SK-N-SH (cell line): Measurements from ENCODE around the gene RBM25.

ENCODE experiments used
- CTCF ChIP-seq: fragments of 200-600 bp; sonication (generic); IDR thresholded peaks from 2 replicates; pipeline ENCODE4 v1.6.1; 2017; ENCODE audit warnings: antibody characterized with exemption, mild to moderate bottlenecking, moderate library complexity
- ELF1 ChIP-seq: IDR thresholded peaks from 2 replicates; pipeline ENCODE4 v1.4.0; 2012
- EP300 ChIP-seq, 2 experiments: IDR thresholded peaks; 2 replicates each; pipeline versions ENCODE4 v1.4.0 to v1.6.1; 2012; ENCODE audit warnings: borderline replicate concordance in 1 of 2, low read depth in 1 of 2, low read length in 1 of 2
- FOXM1 ChIP-seq: IDR thresholded peaks from 2 replicates; pipeline ENCODE4 v1.4.0; 2012; ENCODE audit warnings: low read depth, mild to moderate bottlenecking
- GATA2 ChIP-seq: sonication (generic); formaldehyde crosslinking; IDR thresholded peaks from 2 replicates; pipeline ENCODE4 v1.5.0; 2020; ENCODE audit warnings: mild to moderate bottlenecking, missing genetic modification reagents
- JUND ChIP-seq: IDR thresholded peaks from 2 replicates; pipeline ENCODE4 v1.4.0; 2012
- MAX ChIP-seq: IDR thresholded peaks from 2 replicates; pipeline ENCODE4 v1.4.0; 2012; ENCODE audit warnings: low read depth
- NRF1 ChIP-seq: IDR thresholded peaks from 2 replicates; pipeline ENCODE4 v1.6.1; 2012; ENCODE audit warnings: low read depth, mild to moderate bottlenecking, low read length
- POLR2AphosphoS5 ChIP-seq: IDR thresholded peaks from 2 replicates; pipeline ENCODE4 v1.6.1; 2012; ENCODE audit warnings: low read depth, low read length
- RFX5 ChIP-seq: IDR thresholded peaks from 2 replicates; pipeline ENCODE4 v1.6.1; 2012; ENCODE audit warnings: mild to moderate bottlenecking, improper control_type of control experiment, low read length
- TAF1 ChIP-seq: IDR thresholded peaks from 2 replicates; pipeline ENCODE4 v1.6.1; 2012; ENCODE audit warnings: low read depth, mild to moderate bottlenecking, low read length, moderate library complexity, borderline replicate concordance
- USF2 ChIP-seq: fragments of 150-350 bp; IDR thresholded peaks from 2 replicates; pipeline ENCODE4 v1.6.1; 2017; ENCODE audit warnings: antibody characterized with exemption, low read length, low read depth, borderline replicate concordance
- YY1 ChIP-seq: IDR thresholded peaks from 2 replicates; pipeline ENCODE4 v1.4.0; 2012; ENCODE audit warnings: low read depth, mild to moderate bottlenecking
- ZBTB33 ChIP-seq: IDR thresholded peaks from 2 replicates; pipeline ENCODE4 v1.4.0; 2012; ENCODE audit warnings: low read depth, borderline replicate concordance

GRCh38 chr14:73146111-73146510 lies 87.8 kb downstream of the RBM25 start:
- TF ChIP-seq CTCF = no peak
- TF ChIP-seq EP300 (IDR thresholded peaks at IDR 0.05; ENCODE audit: borderline replicate concordance in 1 of 2, low read depth in 1 of 2, low read length in 1 of 2) = no peak
- TF ChIP-seq ELF1 = no peak
- TF ChIP-seq POLR2AphosphoS5 = no peak
- no peak for TF ChIP-seq FOXM1
- TF ChIP-seq TAF1 = no peak
- no peak for TF ChIP-seq JUND
- no peak for TF ChIP-seq YY1
- TF ChIP-seq USF2 = no peak
- no peak for TF ChIP-seq NRF1
- TF ChIP-seq ZBTB33 = no peak
- no peak for TF ChIP-seq RFX5
- no peak for TF ChIP-seq MAX
- no peak for TF ChIP-seq GATA2 (CRISPR knock-in tag)
